IMR-90 (cell line): ENCODE data around the gene KMT2C. TPM values are rescaled to one million over a fixed set of nuclear protein-coding genes. Genes with fewer than 3 reads are reported as not detected.

Experiments
- ATAC-seq: fragments of 200-7000 bp; cut with Tn5 transposase; 2 replicates; pipeline ENCODE4 v1.9.1; 2020; ENCODE audit warnings: low read depth, mild to moderate bottlenecking, moderate library complexity
- BruUV-seq: library from RNA; stranded (reverse); fragments of 400-500 nt; replicated peaks from 2 replicates; lab custom pipeline; 2021; lab: Mats Ljungman, UMichigan
- CTCF ChIA-PET: fragments of 300-600 bp; formaldehyde crosslinking; extraction: SDS; loops from one replicate; lab custom pipeline; 2021; ENCODE audit warnings: antibody characterized with exemption; lab: Yijun Ruan, JAX
- POLR2A ChIA-PET: fragments of 300-600 bp; sonication (Branson Sonifier 250); formaldehyde crosslinking; loops from one replicate; lab custom pipeline; 2022; ENCODE audit warnings: antibody characterized with exemption; ENCODE audit not compliant: unreplicated experiment; lab: Charles Lee
- DNase-seq: peaks from one replicate; pipeline ENCODE4 v3.0.0; 2013
- H2AFZ ChIP-seq: replicated peaks from 2 replicates; pipeline ENCODE3; 2013; ENCODE audit warnings: low read length, mild to moderate bottlenecking; ENCODE audit not compliant: poor library complexity
- H2AK5ac ChIP-seq: 2 replicates; pipeline ENCODE4 v1.6.1; 2013; ENCODE audit warnings: low read depth, low read length, inconsistent platforms
- H2AK9ac ChIP-seq: replicated peaks from 2 replicates; pipeline ENCODE3; 2013; ENCODE audit warnings: mild to moderate bottlenecking, low read depth, low read length, moderate library complexity; ENCODE audit not compliant: poor library complexity
- H2BK120ac ChIP-seq: 2 replicates; pipeline ENCODE4 v1.6.1; 2013; ENCODE audit warnings: low read depth, low read length, inconsistent platforms
- H2BK15ac ChIP-seq: 3 replicates; pipeline ENCODE4 v1.6.1; 2013; ENCODE audit warnings: low read depth, low read length, inconsistent platforms
- H2BK20ac ChIP-seq: 2 replicates; pipeline ENCODE4 v1.6.1; 2013; ENCODE audit warnings: low read depth, mild to moderate bottlenecking, inconsistent platforms, low read length, moderate library complexity
- H2BK5ac ChIP-seq: 2 replicates; pipeline ENCODE4 v1.6.1; 2013; ENCODE audit warnings: mild to moderate bottlenecking, low read depth, low read length, inconsistent platforms; ENCODE audit not compliant: poor library complexity, severe bottlenecking
- H3K14ac ChIP-seq: replicated peaks from 2 replicates; pipeline ENCODE4 v1.6.1; 2013; ENCODE audit warnings: low read depth, low read length, inconsistent platforms
- H3K18ac ChIP-seq: 2 replicates; pipeline ENCODE4 v1.6.1; 2013; ENCODE audit warnings: low read depth, low read length, control low read depth
- H3K23ac ChIP-seq: 2 replicates; pipeline ENCODE4 v1.6.1; 2013; ENCODE audit warnings: low read depth, low read length, inconsistent platforms
- H3K27ac ChIP-seq: 2 replicates; pipeline ENCODE4 v1.5.1; 2013; ENCODE audit warnings: mild to moderate bottlenecking, control low read depth, low read length; ENCODE audit not compliant: insufficient read depth
- H3K27me3 ChIP-seq: 2 replicates; pipeline ENCODE4 v1.6.1; 2013; ENCODE audit warnings: low read length; ENCODE audit not compliant: control insufficient read depth, insufficient read depth
- H3K36me3 ChIP-seq: 2 replicates; pipeline ENCODE4 v1.6.1; 2013; ENCODE audit warnings: low read length, mixed read lengths; ENCODE audit not compliant: control insufficient read depth, insufficient read depth
- H3K4ac ChIP-seq: 2 replicates; pipeline ENCODE4 v1.6.1; 2013; ENCODE audit warnings: low read depth, low read length, inconsistent platforms
- H3K4me1 ChIP-seq: 2 replicates; pipeline ENCODE4 v1.6.1; 2013; ENCODE audit warnings: low read length, mixed read lengths; ENCODE audit not compliant: control insufficient read depth, insufficient read depth
- H3K4me2 ChIP-seq: 2 replicates; pipeline ENCODE4 v1.6.1; 2013; ENCODE audit warnings: low read depth, mild to moderate bottlenecking, control low read depth, low read length, moderate library complexity
- H3K4me3 ChIP-seq: 2 replicates; pipeline ENCODE4 v1.5.1; 2013; ENCODE audit warnings: low read depth, mild to moderate bottlenecking, control low read depth, low read length, moderate library complexity; ENCODE audit not compliant: insufficient read depth
- H3K56ac ChIP-seq: 2 replicates; pipeline ENCODE4 v1.6.1; 2013; ENCODE audit warnings: low read length, inconsistent platforms; ENCODE audit not compliant: insufficient read depth; ENCODE audit errors: extremely low read depth
- H3K79me1 ChIP-seq, 2 experiments: 2 replicates each; pipeline ENCODE4 v1.6.1; 2013; ENCODE audit warnings: low read length in 2 of 2, inconsistent platforms in 1 of 2, low read depth in 1 of 2
- H3K9ac ChIP-seq: 2 replicates; pipeline ENCODE4 v1.6.1; 2013; ENCODE audit warnings: low read depth, low read length, control low read depth
- H3K9me1 ChIP-seq: 2 replicates; pipeline ENCODE4 v1.6.1; 2013; ENCODE audit warnings: low read length, inconsistent platforms; ENCODE audit not compliant: insufficient read depth
- H3K9me3 ChIP-seq: 2 replicates; pipeline ENCODE4 v1.6.1; 2013; ENCODE audit warnings: low read length; ENCODE audit not compliant: control insufficient read depth, insufficient read depth
- H4K20me1 ChIP-seq: 2 replicates; pipeline ENCODE4 v1.6.1; 2013; ENCODE audit warnings: low read length, inconsistent platforms; ENCODE audit not compliant: insufficient read depth
- H4K5ac ChIP-seq: 2 replicates; pipeline ENCODE4 v1.6.1; 2013; ENCODE audit warnings: mild to moderate bottlenecking, low read depth, low read length, control low read depth
- H4K8ac ChIP-seq, 2 experiments: 2 replicates each; pipeline ENCODE4 v1.6.1; 2013; ENCODE audit warnings: low read depth in 2 of 2, low read length in 2 of 2, control low read depth in 1 of 2, inconsistent platforms in 1 of 2
- H4K91ac ChIP-seq: 2 replicates; pipeline ENCODE4 v1.6.1; 2013; ENCODE audit warnings: low read depth, low read length, inconsistent platforms; ENCODE audit not compliant: insufficient read depth
- BHLHE40 ChIP-seq: fragments of 150-350 bp; IDR thresholded peaks from 2 replicates; pipeline ENCODE4 v1.6.1; 2016; ENCODE audit warnings: mild to moderate bottlenecking, low read depth, low read length
- CEBPB ChIP-seq: IDR thresholded peaks from 2 replicates; pipeline ENCODE4 v1.6.1; 2012; ENCODE audit warnings: low read depth, low read length, improper control_type of control experiment
- FOS ChIP-seq: fragments of 150-350 bp; IDR thresholded peaks from 2 replicates; pipeline ENCODE4 v1.6.1; 2016; ENCODE audit warnings: low read depth, low read length
- MAFK ChIP-seq: IDR thresholded peaks from 2 replicates; pipeline ENCODE4 v1.6.1; 2012; ENCODE audit warnings: low read depth, low read length, improper control_type of control experiment
- MAZ ChIP-seq: IDR thresholded peaks from 2 replicates; pipeline ENCODE4 v1.6.1; 2012; ENCODE audit warnings: low read depth, mild to moderate bottlenecking, low read length, improper control_type of control experiment, moderate library complexity, borderline replicate concordance
- NFE2L2 ChIP-seq: fragments of 150-350 bp; IDR thresholded peaks from 2 replicates; pipeline ENCODE4 v1.6.1; 2016; ENCODE audit warnings: low read depth, mild to moderate bottlenecking, low read length
- POLR2A ChIP-seq: IDR thresholded peaks from 2 replicates; pipeline ENCODE4 v1.6.1; 2012; ENCODE audit warnings: mild to moderate bottlenecking, low read depth, low read length
- RCOR1 ChIP-seq: IDR thresholded peaks from 2 replicates; pipeline ENCODE4 v1.6.1; 2012; ENCODE audit warnings: mild to moderate bottlenecking, low read length, improper control_type of control experiment; ENCODE audit not compliant: insufficient replicate concordance
- WGBS, 2 experiments: methylation state at CpG; one replicate each; pipeline versions ENCODE4 v1.1.5 to v1.1.7; 2013; ENCODE audit warnings: missing lambda C conversion rate in 2 of 2; ENCODE audit not compliant: insufficient read length in 1 of 2; ENCODE audit errors: extremely low coverage in 2 of 2; 5-methylcytosine and 5-hydroxymethylcytosine counted together
- dilution Hi-C: fragments of 300-500 bp; cut with HindIII; formaldehyde crosslinking; loops from one replicate; pipeline ENCODE4 v1.14.3; 2018; ENCODE audit warnings: low sequenced_read_pairs; ENCODE audit not compliant: unreplicated experiment
- in situ Hi-C: fragments of 300-500 bp; cut with MboI; formaldehyde crosslinking; loops from 3 replicates; pipeline ENCODE4 v1.14.3; 2019; ENCODE audit warnings: low sequenced_read_pairs, inconsistent platforms, mixed read lengths
- intact Hi-C: fragments of 100-400 bp; cut with micrococcal nuclease; formaldehyde crosslinking; loops from 2 replicates; pipeline ENCODE4 v1.10.0; 2022
- polyA plus RNA-seq, 3 experiments: library from polyadenylated mRNA; depleted of rRNA; stranded (reverse); fragments of >200 nt; gene quantifications; 2 replicates each; pipeline ENCODE4 v1.2.3, GENCODE V29; 2012; ENCODE audit warnings: low replicate concordance in 1 of 3
- total RNA-seq: library from RNA; depleted of rRNA; stranded (reverse); fragments of >200 nt; gene quantifications from 2 replicates; pipeline ENCODE4 v1.2.3, GENCODE V29; 2012
- TF ChIP-seq, protein P1 (sequence below): conservative IDR thresholded peaks from 2 replicates; pipeline ENCODE4 v1.5.1; 2012; ENCODE audit warnings: mild to moderate bottlenecking, low read depth, low read length, improper control_type of control experiment
- TF ChIP-seq, protein P2 (sequence below): fragments of 150-350 bp; IDR thresholded peaks from 2 replicates; pipeline ENCODE4 v1.6.1; 2017; ENCODE audit warnings: mild to moderate bottlenecking, antibody characterized with exemption, low read length, low read depth
- TF ChIP-seq, protein P3 (sequence below): fragments of 150-350 bp; IDR thresholded peaks from 2 replicates; pipeline ENCODE4 v1.6.1; 2016; ENCODE audit warnings: low read depth, mild to moderate bottlenecking, low read length, moderate library complexity, borderline replicate concordance

Gene KMT2C
- total and polyA plus RNA-seq, 2 of the 4 experiments (the other 2 are of a cell fraction) = 8.0 to 23.3 TPM

- TF ChIP-seq, protein P1, sequence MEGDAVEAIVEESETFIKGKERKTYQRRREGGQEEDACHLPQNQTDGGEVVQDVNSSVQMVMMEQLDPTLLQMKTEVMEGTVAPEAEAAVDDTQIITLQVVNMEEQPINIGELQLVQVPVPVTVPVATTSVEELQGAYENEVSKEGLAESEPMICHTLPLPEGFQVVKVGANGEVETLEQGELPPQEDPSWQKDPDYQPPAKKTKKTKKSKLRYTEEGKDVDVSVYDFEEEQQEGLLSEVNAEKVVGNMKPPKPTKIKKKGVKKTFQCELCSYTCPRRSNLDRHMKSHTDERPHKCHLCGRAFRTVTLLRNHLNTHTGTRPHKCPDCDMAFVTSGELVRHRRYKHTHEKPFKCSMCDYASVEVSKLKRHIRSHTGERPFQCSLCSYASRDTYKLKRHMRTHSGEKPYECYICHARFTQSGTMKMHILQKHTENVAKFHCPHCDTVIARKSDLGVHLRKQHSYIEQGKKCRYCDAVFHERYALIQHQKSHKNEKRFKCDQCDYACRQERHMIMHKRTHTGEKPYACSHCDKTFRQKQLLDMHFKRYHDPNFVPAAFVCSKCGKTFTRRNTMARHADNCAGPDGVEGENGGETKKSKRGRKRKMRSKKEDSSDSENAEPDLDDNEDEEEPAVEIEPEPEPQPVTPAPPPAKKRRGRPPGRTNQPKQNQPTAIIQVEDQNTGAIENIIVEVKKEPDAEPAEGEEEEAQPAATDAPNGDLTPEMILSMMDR = no peak
- TF ChIP-seq MAFK (no peak), MAZ (no peak), NFE2L2 (no peak), POLR2A (no peak)
These were observed 36.5 kb downstream of the KMT2C start (continued) for GRCh38 chr7:152399344-152399743.

DNA sequence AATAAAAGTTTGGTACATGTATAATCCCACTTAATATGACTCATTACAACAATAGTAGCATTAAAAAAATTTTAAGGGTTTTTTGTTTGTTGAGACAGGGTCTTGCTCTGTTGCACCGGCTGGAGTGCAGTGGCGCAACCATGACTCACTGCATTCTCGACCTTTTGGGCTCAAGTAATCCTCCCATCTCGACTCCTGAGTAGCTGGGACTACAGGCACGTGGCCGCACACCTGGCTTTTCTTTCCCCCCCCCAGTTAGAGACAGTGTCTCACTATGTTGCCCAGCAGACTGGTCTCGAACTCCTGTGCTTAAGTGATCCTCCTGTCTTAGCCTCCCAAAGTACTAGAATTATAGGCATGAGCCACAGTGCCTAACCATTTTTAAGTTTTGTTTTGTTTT lies 40.7 kb downstream of the KMT2C start:
- ChIA-PET POLR2A (no interaction called here), CTCF (no interaction called here)
- no peak overlapping the region for H2AK9ac ChIP-seq
- DNase-seq (peak; percentile 82), ATAC-seq (peak; percentile 50)
- H3K4ac ChIP-seq = no peak overlapping the region
- H3K27ac ChIP-seq = no peak overlapping the region
- no peak overlapping the region for H4K5ac ChIP-seq
- H2AK5ac ChIP-seq = no peak overlapping the region
- no TSS peak for BruUV-seq
- H4K20me1 ChIP-seq = peaks cover 70% of the 10 kb centered on the region
- no peak overlapping the region for H2BK20ac ChIP-seq
- H3K9me1 ChIP-seq = peaks cover 3% of the 10 kb centered on the region; the same call in 1 of the 2 replicates
- no peak overlapping the region for H3K4me2 ChIP-seq
- in situ Hi-C loops = no loop called here
- peak; percentile 74 for TF ChIP-seq FOS
- peak; percentile 50; the same call in 1 of the 2 replicates for TF ChIP-seq BHLHE40
- TF ChIP-seq, protein P2, sequence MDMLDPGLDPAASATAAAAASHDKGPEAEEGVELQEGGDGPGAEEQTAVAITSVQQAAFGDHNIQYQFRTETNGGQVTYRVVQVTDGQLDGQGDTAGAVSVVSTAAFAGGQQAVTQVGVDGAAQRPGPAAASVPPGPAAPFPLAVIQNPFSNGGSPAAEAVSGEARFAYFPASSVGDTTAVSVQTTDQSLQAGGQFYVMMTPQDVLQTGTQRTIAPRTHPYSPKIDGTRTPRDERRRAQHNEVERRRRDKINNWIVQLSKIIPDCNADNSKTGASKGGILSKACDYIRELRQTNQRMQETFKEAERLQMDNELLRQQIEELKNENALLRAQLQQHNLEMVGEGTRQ = peak; percentile 50; the same call in 1 of the 2 replicates
- no peak for TF ChIP-seq NFE2L2
- TF ChIP-seq MAZ = no peak
- TF ChIP-seq RCOR1 = peak; percentile 35
- TF ChIP-seq CEBPB = peak; percentile 88
- TF ChIP-seq, protein P3, sequence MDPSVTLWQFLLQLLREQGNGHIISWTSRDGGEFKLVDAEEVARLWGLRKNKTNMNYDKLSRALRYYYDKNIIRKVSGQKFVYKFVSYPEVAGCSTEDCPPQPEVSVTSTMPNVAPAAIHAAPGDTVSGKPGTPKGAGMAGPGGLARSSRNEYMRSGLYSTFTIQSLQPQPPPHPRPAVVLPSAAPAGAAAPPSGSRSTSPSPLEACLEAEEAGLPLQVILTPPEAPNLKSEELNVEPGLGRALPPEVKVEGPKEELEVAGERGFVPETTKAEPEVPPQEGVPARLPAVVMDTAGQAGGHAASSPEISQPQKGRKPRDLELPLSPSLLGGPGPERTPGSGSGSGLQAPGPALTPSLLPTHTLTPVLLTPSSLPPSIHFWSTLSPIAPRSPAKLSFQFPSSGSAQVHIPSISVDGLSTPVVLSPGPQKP = no peak
- TF ChIP-seq MAFK = no peak
- H3K79me1 ChIP-seq = peaks cover 14 to 57% of the 10 kb centered on the region in 2 experiments
- no peak overlapping the region for H2AFZ ChIP-seq
- no peaks in the 10 kb centered on the region for H3K36me3 ChIP-seq
- H4K8ac ChIP-seq = no peak overlapping the region
- no peak overlapping the region for H3K23ac ChIP-seq
- no peak overlapping the region for H2BK5ac ChIP-seq
- no peak overlapping the region for H3K14ac ChIP-seq
- no peak overlapping the region for H2BK120ac ChIP-seq
- H3K18ac ChIP-seq = no peak overlapping the region
- WGBS, 2 experiments = no CpG with 5 or more reads among the region's 7 CpGs
- H3K56ac ChIP-seq = no peak overlapping the region
- H3K4me3 ChIP-seq = no peak overlapping the region
- no peak overlapping the region for H3K9ac ChIP-seq
- H4K91ac ChIP-seq = no peak overlapping the region
- dilution Hi-C loops = no loop called here
- no peaks in the 10 kb centered on the region for H3K27me3 ChIP-seq
- intact Hi-C loops = no loop called here
- peaks cover 2% of the 10 kb centered on the region; the same call in 1 of the 2 replicates for H3K9me3 ChIP-seq
- no peaks in the 10 kb centered on the region for H3K4me1 ChIP-seq
- no peak overlapping the region for H2BK15ac ChIP-seq
